Measurements from ENCODE around the gene FZD7. TPM values are rescaled to one million over a fixed set of nuclear protein-coding genes. Genes with fewer than 3 reads are reported as not detected.

The FZD7 gene
- total RNA-seq: 1.1 and 1.4 TPM in 2 replicates

DNA sequence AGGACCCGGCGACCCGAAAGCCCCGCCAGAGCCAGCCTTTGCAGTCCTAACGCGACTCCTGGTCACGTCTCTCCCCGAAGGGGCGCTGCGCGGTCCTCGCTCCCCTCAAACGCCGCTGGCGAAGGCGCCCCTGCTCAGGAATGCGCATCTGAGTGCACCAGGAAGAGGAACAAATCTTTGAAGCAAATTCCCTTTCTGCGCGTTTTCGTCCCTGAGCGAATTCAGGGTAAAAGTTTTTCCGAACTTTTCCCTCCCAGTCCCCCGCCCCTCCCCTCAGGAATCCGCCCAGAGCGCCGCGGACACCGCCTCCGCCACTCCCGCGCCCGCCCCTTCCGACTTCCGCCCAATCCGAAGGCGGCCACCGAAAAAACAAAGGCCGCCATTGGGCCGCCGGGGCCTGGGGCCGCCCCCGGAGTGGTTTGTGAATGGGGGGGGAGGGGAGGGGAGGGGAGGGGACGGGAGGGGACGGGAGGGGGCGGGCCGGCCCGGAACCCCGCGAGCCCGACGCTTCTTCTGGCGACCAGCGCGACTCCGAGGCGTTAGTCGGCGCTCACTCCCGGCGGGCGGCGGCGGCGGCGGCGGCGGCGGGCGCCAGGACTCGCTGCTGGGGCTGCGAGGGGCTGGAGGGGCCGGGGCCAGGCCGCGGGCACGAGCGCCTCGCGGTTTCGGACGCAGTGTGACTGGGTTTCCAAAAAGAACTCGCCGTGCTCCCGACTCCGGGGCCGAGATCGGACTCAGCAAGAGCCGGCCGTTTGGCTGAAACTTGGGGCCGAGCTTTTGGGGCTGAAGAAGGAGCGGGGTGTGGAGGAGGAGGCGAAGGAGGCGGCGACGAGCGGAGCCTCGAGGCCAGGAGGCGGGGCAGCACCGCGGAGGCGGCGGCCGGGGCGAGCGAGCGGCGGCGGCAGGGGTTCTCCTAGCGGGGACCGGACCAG lies at the start of gene FZD7:
Gene FZD7 (plus strand): TSS at position 539 of the 932 bp plus-strand sequence. CDS start 793 bp downstream, outside the sequence.
- intact Hi-C loops (cut with micrococcal nuclease): loop anchor here (5.0 kb wide), 3 partner anchors 144 to 581 kb away; partner anchors contain the start of genes BMPR2, STRADB and TRAK2
- H3K36me3 Mint-ChIP-seq (ENCODE audit: low read depth): no peaks in the 10 kb centered on the region
- H3K4me3 Mint-ChIP-seq (ENCODE audit: low read depth): peak within 1 kb of the TSS; percentile 83
- H3K27me3 Mint-ChIP-seq (ENCODE audit: low read depth): peaks cover 50% of the 10 kb centered on the region
- no peak within 1 kb of the TSS for H3K27ac Mint-ChIP-seq
- peak; percentile 79 for DNase-seq (ENCODE audit: low spot score)
- peaks cover 11% of the 10 kb centered on the region for H3K4me1 Mint-ChIP-seq (ENCODE audit: low read depth)
- no peaks in the 10 kb centered on the region for H3K9me3 Mint-ChIP-seq

DNA sequence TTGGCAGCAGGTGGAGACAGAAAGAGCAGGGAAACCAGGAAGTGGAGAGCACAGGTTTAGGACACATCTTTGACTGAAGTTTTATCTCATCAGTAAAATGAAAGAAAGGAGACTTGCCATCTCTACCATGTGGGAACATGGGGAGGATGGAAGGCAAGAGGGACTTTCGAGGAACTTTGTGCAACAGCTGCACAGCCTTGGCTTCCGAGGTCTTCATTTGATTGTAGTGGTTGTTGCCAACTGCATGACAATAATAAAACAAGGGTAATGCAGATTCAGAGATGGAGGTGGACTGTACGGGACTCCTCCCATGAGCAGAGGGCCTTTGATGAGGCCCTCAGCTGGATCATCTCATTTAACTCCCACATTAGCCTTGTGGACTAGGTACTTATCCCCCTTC lies 49.3 kb upstream of the FZD7 start:
- no peak for DNase-seq (ENCODE audit: low spot score)
- H3K27ac Mint-ChIP-seq: no peak overlapping the region
- no peak overlapping the region for H3K4me3 Mint-ChIP-seq (ENCODE audit: low read depth)
- no peaks in the 10 kb centered on the region for H3K4me1 Mint-ChIP-seq (ENCODE audit: low read depth)
- H3K9me3 Mint-ChIP-seq: no peaks in the 10 kb centered on the region
- no peaks in the 10 kb centered on the region for H3K36me3 Mint-ChIP-seq (ENCODE audit: low read depth)
- H3K27me3 Mint-ChIP-seq (ENCODE audit: low read depth): peaks cover 2% of the 10 kb centered on the region
- intact Hi-C loops (cut with micrococcal nuclease): no loop called here

DNA sequence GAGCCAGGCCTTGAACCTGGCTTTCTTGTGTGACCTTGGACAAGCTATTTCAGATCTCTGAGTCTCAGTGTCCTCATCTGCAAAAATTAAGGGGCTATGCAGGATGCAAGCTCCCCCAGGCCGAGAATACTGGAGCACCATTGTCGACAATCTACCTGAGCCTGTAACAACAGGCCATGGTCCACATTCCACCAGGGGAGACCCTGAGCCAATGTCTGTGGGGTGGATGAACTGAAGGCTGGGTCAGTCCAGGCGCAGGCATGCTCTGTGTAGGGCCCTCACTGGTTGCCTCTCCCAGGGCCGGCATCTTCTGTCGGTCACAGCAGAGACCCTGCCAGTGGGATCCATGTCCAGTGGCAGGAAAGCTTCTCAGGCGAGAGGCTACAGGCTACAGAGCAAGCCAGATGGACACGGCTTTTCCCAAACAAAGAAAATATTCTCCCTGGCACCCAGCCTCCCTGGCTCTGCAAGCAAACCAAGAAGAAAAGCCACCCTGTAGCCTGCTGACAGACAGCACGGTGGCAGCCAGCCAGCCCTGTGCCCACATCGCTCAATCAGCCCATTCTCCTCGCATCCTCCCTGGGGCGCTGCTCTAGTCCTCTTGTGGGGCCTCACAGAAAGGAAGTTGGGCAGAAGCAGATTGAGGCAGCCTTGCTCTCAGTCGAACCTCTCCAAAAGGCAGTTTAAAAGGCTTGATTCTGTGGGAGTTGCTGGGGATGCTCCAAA lies 48.7 kb upstream of the FZD7 start:
- no peaks in the 10 kb centered on the region for H3K4me1 Mint-ChIP-seq (ENCODE audit: low read depth)
- H3K27ac Mint-ChIP-seq: no peak overlapping the region
- no peaks in the 10 kb centered on the region for H3K9me3 Mint-ChIP-seq
- intact Hi-C loops (cut with micrococcal nuclease): no loop called here
- H3K27me3 Mint-ChIP-seq (ENCODE audit: low read depth): peaks cover 2% of the 10 kb centered on the region
- DNase-seq (ENCODE audit: low spot score): no peak
- H3K36me3 Mint-ChIP-seq (ENCODE audit: low read depth): no peaks in the 10 kb centered on the region
- H3K4me3 Mint-ChIP-seq (ENCODE audit: low read depth): no peak overlapping the region

DNA sequence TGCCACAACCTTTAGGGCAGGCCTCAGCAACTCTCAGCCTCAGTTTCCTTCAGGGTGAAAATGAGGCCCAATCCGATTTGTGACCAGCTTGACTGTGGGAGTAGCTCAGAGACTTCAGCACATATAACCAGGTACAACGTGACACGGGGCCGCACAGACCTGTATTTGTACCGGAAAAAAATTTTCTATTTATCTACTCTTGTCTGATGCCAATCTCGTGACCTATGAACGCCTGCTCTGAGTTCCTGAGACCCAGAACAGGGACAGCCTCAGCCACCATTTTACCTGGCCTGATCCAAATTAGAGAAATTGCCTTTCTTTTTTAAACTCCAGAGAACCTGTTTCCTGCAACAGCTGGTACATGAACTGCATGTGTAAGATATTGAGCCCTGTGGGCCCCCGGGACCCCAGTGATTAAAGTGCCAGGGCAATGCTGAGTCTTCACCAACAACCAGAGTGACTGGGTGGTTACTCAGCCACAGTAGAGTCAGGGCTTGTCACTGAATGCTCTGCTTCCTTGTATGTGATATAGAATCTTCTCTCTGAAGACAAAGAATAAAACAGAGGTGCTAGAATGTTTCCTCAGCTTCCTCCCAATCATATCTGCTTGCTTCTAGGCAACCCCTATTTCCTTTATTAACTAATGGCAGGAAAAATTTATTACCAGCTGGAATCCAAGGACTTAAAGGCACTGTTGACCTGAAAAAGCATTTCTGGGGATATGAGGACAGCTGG lies 47.8 kb upstream of the FZD7 start:
- Mint-ChIP-seq H3K9me3 (no peaks in the 10 kb centered on the region), H3K27ac (no peak overlapping the region), H3K36me3 (ENCODE audit: low read depth) (no peaks in the 10 kb centered on the region), H3K27me3 (ENCODE audit: low read depth) (peaks cover 2% of the 10 kb centered on the region), H3K4me1 (ENCODE audit: low read depth) (no peaks in the 10 kb centered on the region), H3K4me3 (ENCODE audit: low read depth) (no peak overlapping the region)
- DNase-seq (ENCODE audit: low spot score): no peak
- intact Hi-C loops (cut with micrococcal nuclease): no loop called here

DNA sequence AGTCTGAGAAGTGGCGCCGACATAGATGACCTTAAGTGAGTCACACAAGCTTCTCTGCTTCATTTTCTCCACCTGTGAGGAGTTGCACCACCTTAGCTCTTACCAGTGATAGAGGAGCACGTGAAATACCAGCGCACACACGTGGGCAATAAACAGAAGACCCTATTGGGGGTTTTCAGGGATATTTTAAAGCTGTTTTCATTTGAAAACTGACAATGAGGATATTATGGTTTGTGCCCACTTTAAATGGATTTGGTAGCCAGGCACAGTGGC lies 47.3 kb upstream of the FZD7 start:
- no peaks in the 10 kb centered on the region for H3K36me3 Mint-ChIP-seq (ENCODE audit: low read depth)
- no peak for DNase-seq (ENCODE audit: low spot score)
- H3K9me3 Mint-ChIP-seq: no peaks in the 10 kb centered on the region
- H3K27me3 Mint-ChIP-seq (ENCODE audit: low read depth): peaks cover 2% of the 10 kb centered on the region
- H3K4me3 Mint-ChIP-seq (ENCODE audit: low read depth): no peak overlapping the region
- no peaks in the 10 kb centered on the region for H3K4me1 Mint-ChIP-seq (ENCODE audit: low read depth)
- no peak overlapping the region for H3K27ac Mint-ChIP-seq
- intact Hi-C loops (cut with micrococcal nuclease): no loop called here

DNA sequence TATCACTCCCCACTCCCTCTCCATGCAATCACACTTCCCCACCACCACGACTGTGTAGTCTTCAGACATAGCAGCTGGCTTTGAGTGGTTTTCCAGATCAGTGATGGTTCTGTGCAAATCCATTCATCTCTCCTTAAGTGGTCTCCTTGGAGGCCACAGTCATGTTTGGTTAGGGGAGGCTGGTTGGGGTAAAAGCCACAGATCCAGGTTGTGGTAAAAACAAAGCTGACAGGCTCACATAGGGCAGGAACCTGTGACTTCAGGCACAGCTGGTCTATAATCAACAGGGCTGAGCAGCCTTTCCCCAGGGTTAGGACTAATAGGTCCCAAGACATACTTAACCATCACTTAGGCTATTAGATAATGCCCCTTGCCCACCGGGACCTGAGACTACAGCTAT lies 46.2 kb upstream of the FZD7 start:
- H3K27ac Mint-ChIP-seq: no peak overlapping the region
- no peaks in the 10 kb centered on the region for H3K9me3 Mint-ChIP-seq

DNA sequence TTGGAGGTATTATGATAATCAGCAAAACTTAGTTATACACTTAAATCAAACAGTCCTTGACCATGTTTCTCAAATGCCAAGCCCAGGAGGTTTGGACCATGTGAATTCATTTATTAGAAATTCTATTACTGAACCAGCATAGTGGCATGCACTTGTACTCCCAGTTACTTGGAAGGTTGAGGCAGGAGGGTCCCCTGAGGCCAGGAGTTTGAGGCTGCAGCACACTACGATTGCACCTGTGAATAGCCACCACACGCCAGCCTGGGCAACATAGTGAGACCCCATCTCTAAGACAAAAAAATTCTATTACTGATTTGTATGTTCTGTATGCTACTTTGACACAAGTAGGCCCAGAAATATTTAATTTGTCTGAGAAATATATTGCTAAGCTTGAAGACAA lies 43.6 kb upstream of the FZD7 start:
- intact Hi-C loops (cut with micrococcal nuclease): no loop called here
- no peak for DNase-seq (ENCODE audit: low spot score)
- Mint-ChIP-seq H3K9me3 (no peaks in the 10 kb centered on the region), H3K4me3 (ENCODE audit: low read depth) (no peak overlapping the region), H3K36me3 (ENCODE audit: low read depth) (no peaks in the 10 kb centered on the region), H3K27ac (no peak overlapping the region), H3K27me3 (ENCODE audit: low read depth) (peaks cover 2% of the 10 kb centered on the region), H3K4me1 (ENCODE audit: low read depth) (no peaks in the 10 kb centered on the region)

More for the DNA sequence above, 46.2 kb upstream of the FZD7 start:
- intact Hi-C loops (cut with micrococcal nuclease): no loop called here
- no peaks in the 10 kb centered on the region for H3K27me3 Mint-ChIP-seq (ENCODE audit: low read depth)
- no peak overlapping the region for H3K4me3 Mint-ChIP-seq (ENCODE audit: low read depth)
- H3K4me1 Mint-ChIP-seq (ENCODE audit: low read depth): no peaks in the 10 kb centered on the region
- no peak for DNase-seq (ENCODE audit: low spot score)
- H3K36me3 Mint-ChIP-seq (ENCODE audit: low read depth): no peaks in the 10 kb centered on the region

DNA sequence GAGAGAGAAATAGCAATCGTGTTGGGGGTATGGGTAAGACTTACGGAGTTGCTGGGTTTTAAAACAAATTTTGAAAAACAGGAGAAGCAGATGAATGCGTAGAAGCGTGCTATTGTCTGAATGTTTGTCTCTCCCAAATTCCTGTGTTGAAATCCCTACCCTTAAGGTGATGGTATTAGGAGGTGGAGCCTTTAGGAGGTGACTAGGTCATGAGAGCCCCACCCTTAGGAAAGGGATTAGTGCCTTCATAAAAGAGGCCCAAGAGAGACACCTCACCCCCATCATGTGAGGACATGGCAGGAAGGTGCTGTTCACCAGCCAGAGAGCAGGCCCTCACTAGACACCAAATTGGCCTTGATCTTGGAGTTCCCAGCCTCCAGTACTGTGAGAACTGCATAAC lies 40.7 kb upstream of the FZD7 start:
- no peaks in the 10 kb centered on the region for H3K9me3 Mint-ChIP-seq
- H3K36me3 Mint-ChIP-seq (ENCODE audit: low read depth): no peaks in the 10 kb centered on the region
- intact Hi-C loops (cut with micrococcal nuclease): no loop called here
- no peak overlapping the region for H3K27ac Mint-ChIP-seq
- no peak for DNase-seq (ENCODE audit: low spot score)
- H3K4me1 Mint-ChIP-seq (ENCODE audit: low read depth): no peaks in the 10 kb centered on the region
- peaks cover 4% of the 10 kb centered on the region for H3K27me3 Mint-ChIP-seq (ENCODE audit: low read depth)
- no peak overlapping the region for H3K4me3 Mint-ChIP-seq (ENCODE audit: low read depth)

DNA sequence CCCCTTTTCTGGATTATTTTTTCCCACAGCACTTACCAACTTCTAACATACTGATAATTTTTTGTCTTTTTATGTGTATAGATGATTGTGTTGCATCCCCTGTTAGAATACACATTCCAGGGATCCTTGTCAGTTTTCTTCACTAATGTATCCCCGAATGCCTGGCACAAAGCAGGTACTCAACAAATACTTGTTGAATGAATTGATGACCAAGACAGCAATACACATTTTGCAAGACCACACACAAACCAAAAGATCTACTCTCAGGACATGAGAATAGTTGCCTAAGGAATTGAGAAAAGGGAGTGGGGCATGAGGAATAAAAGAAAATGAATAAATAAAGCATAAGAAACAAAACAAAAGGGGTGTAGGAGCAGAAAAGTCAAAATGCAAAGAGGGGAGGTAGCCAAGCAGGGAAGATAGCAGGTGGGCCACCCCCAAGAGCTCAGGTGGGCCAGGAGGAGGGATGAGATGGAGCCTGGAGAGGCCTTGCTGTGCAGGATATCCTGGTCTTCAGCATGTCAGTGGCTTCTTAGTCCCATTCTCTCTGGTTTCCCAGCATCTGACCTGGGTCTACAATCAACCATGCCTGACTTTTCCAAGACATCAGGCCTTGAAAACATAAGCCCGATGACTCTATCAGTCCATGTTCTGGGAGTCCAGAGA lies 38.5 kb upstream of the FZD7 start:
- intact Hi-C loops (cut with micrococcal nuclease): no loop called here
- Mint-ChIP-seq H3K36me3 (ENCODE audit: low read depth) (no peaks in the 10 kb centered on the region), H3K4me1 (ENCODE audit: low read depth) (no peaks in the 10 kb centered on the region), H3K9me3 (no peaks in the 10 kb centered on the region), H3K27ac (no peak overlapping the region), H3K4me3 (ENCODE audit: low read depth) (no peak overlapping the region), H3K27me3 (ENCODE audit: low read depth) (peaks cover 4% of the 10 kb centered on the region)
- DNase-seq (ENCODE audit: low spot score): no peak

DNA sequence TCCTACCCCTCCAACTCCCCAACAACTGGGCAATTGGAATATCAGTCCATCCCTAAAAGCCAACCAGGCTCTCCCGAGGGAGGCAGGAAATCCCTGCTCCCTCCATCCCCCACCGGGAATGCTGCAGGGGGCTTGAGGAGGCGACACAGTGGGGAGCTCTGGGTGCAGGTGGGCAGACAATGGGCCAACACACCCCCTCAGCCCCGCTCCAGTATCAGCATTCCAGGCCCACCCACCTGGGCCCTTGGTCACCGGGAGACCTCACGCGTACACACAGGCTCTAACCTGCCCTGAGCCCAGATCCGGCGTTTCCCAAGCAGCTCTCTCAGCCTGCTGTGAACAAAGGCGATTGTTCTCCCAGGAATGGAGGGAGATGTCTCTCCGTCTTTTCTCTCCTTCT lies 37.6 kb upstream of the FZD7 start:
- Mint-ChIP-seq H3K27ac (no peak overlapping the region), H3K4me1 (ENCODE audit: low read depth) (no peaks in the 10 kb centered on the region), H3K27me3 (ENCODE audit: low read depth) (peaks cover 4% of the 10 kb centered on the region), H3K4me3 (ENCODE audit: low read depth) (no peak overlapping the region), H3K9me3 (no peaks in the 10 kb centered on the region), H3K36me3 (ENCODE audit: low read depth) (no peaks in the 10 kb centered on the region)
- intact Hi-C loops (cut with micrococcal nuclease): no loop called here
- DNase-seq (ENCODE audit: low spot score): no peak

DNA sequence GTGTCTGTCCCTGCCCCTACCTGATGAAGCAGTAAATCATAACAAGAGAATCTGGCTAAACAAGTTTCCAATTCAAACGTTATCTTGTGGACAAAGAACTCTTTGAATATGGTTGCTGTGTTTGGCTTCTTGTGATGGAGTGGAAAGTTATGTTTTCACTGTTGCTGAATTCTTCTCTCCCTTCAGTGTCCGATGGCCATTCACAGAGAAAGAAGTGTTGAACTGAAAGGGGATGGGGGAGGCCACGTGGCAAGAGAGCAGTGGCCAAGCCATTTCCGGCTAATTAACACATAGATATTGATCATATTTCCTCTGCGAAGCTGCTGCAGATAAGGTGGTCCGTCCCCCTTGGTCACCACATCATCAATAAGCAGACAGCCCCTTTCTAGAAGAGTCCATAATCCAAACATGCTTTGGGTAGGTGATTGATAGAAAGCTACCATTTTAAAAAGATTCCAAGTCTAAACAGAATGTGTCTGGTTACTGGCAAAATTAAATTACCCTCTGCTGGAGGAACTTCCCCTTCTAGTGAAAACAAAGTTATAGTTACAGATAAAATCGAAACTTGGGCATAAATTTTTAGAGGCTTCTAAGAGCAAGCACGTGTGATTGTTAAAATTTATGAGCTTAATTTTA lies 36.9 kb upstream of the FZD7 start:
- intact Hi-C loops (cut with micrococcal nuclease): no loop called here
- Mint-ChIP-seq H3K4me3 (ENCODE audit: low read depth) (no peak overlapping the region), H3K4me1 (ENCODE audit: low read depth) (no peaks in the 10 kb centered on the region), H3K9me3 (no peaks in the 10 kb centered on the region), H3K36me3 (ENCODE audit: low read depth) (no peaks in the 10 kb centered on the region), H3K27ac (no peak overlapping the region), H3K27me3 (ENCODE audit: low read depth) (peaks cover 4% of the 10 kb centered on the region)
- DNase-seq (ENCODE audit: low spot score): no peak

DNA sequence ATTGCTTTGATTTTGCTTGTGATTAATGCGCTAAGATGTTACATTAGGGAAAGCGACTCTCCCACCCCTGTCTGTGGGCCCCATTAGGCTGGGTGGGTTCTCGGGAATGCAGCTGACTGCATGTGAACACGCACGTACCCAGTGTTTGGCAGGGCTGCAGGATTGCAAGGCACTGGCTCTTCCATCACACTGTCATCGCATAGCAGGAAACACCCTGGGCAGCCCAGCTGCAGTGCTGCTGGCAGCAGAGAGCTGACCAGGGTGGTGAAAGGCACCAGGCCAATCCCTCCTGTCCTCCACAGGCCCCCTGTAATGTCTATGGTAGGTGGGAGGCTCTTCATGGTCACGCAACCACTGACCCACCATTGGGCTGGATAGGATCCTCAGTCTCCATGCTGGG lies 34.4 kb upstream of the FZD7 start:
- no peak for DNase-seq (ENCODE audit: low spot score)
- no peaks in the 10 kb centered on the region for H3K4me1 Mint-ChIP-seq (ENCODE audit: low read depth)
- no peak overlapping the region for H3K4me3 Mint-ChIP-seq (ENCODE audit: low read depth)
- H3K27me3 Mint-ChIP-seq (ENCODE audit: low read depth): peaks cover 2% of the 10 kb centered on the region
- H3K27ac Mint-ChIP-seq: no peak overlapping the region
- no peaks in the 10 kb centered on the region for H3K9me3 Mint-ChIP-seq
- intact Hi-C loops (cut with micrococcal nuclease): no loop called here
- H3K36me3 Mint-ChIP-seq (ENCODE audit: low read depth): no peaks in the 10 kb centered on the region
